GM23338 (cell line): ENCODE data around the gene FBL. TPM values are rescaled to one million over a fixed set of nuclear protein-coding genes. Genes with fewer than 3 reads are reported as not detected.

Source experiments
- ATAC-seq: fragments of 200-7000 bp; cut with Tn5 transposase; 3 replicates; pipeline ENCODE4 v1.9.1; 2020
- DNase-seq: peaks from one replicate; pipeline ENCODE4 v3.0.0-alpha.2; 2015; ENCODE audit warnings: low spot score
- H2AFZ ChIP-seq: fragments of 200-600 bp; sonication (generic); 2 replicates; pipeline ENCODE4 v1.8.0; 2016; ENCODE audit warnings: antibody characterized with exemption, mild to moderate bottlenecking, moderate library complexity
- H3F3A ChIP-seq: fragments of 200-600 bp; sonication (generic); replicated peaks from 2 replicates; pipeline ENCODE4 v1.8.0; 2017; ENCODE audit warnings: antibody characterized with exemption, mixed run types, low read depth
- H3K27ac ChIP-seq: fragments of 200-600 bp; sonication (generic); 2 replicates; pipeline ENCODE4 v1.6.1; 2016; ENCODE audit warnings: low read depth
- H3K27me3 ChIP-seq: fragments of 200-600 bp; sonication (generic); 2 replicates; pipeline ENCODE4 v1.8.0; 2016; ENCODE audit warnings: mild to moderate bottlenecking, mixed run types, moderate library complexity; ENCODE audit not compliant: insufficient read depth
- H3K36me3 ChIP-seq: fragments of 200-600 bp; sonication (generic); 2 replicates; pipeline ENCODE4 v1.8.0; 2016; ENCODE audit warnings: mild to moderate bottlenecking; ENCODE audit not compliant: insufficient read depth
- H3K4me1 ChIP-seq: fragments of 200-600 bp; sonication (generic); 2 replicates; pipeline ENCODE4 v1.8.0; 2016; ENCODE audit warnings: mild to moderate bottlenecking, moderate library complexity; ENCODE audit not compliant: insufficient read depth
- H3K4me2 ChIP-seq: fragments of 200-600 bp; sonication (generic); 2 replicates; pipeline ENCODE4 v1.7.1; 2017; ENCODE audit warnings: mixed run types
- H3K4me3 ChIP-seq: fragments of 200-600 bp; sonication (generic); 2 replicates; pipeline ENCODE4 v1.6.1; 2016; ENCODE audit warnings: mixed run types
- H3K79me2 ChIP-seq: fragments of 200-600 bp; sonication (generic); replicated peaks from 2 replicates; pipeline ENCODE4 v1.8.0; 2017; ENCODE audit warnings: mild to moderate bottlenecking; ENCODE audit not compliant: insufficient read depth
- H3K9me2 ChIP-seq: fragments of 200-600 bp; sonication (generic); 2 replicates; pipeline ENCODE4 v1.8.0; 2017; ENCODE audit not compliant: insufficient read depth
- H4K20me1 ChIP-seq: fragments of 200-600 bp; sonication (generic); replicated peaks from 2 replicates; pipeline ENCODE4 v1.8.0; 2017; ENCODE audit warnings: mild to moderate bottlenecking; ENCODE audit not compliant: insufficient read depth
- H3K27ac Mint-ChIP-seq: 2 replicates; pipeline ENCODE4 v1.8.0; 2020; ENCODE audit warnings: inconsistent platforms, mild to moderate bottlenecking, moderate library complexity, mixed read lengths
- H3K27me3 Mint-ChIP-seq: 3 replicates; pipeline ENCODE4 v1.8.0; 2022; ENCODE audit warnings: low read depth, mild to moderate bottlenecking, moderate library complexity, mixed read lengths, inconsistent platforms; ENCODE audit not compliant: insufficient read depth, poor library complexity
- H3K36me3 Mint-ChIP-seq: 3 replicates; pipeline ENCODE4 v1.8.0; 2021; ENCODE audit warnings: low read depth, mild to moderate bottlenecking, inconsistent platforms, moderate library complexity, mixed read lengths
- H3K4me1 Mint-ChIP-seq: 3 replicates; pipeline ENCODE4 v1.8.0; 2020; ENCODE audit warnings: mild to moderate bottlenecking, inconsistent platforms, mixed read lengths
- H3K4me3 Mint-ChIP-seq: 3 replicates; pipeline ENCODE4 v1.8.0; 2021; ENCODE audit warnings: moderate library complexity, mild to moderate bottlenecking, inconsistent platforms, mixed read lengths
- H3K9me3 Mint-ChIP-seq: 3 replicates; pipeline ENCODE4 v1.8.0; 2020; ENCODE audit warnings: moderate library complexity, mild to moderate bottlenecking, inconsistent platforms, mixed read lengths
- CREB1 ChIP-seq: fragments of 250-450 bp; sonication (Bioruptor Pico); IDR thresholded peaks from 2 replicates; pipeline ENCODE4 v1.5.0; 2020; ENCODE audit warnings: low read depth, mild to moderate bottlenecking, moderate library complexity
- CTCF ChIP-seq, 2 experiments: fragments of 200-600 bp in 1 of 2; sonication (generic) in 1 of 2; conservative IDR thresholded peaks; 2 replicates each; pipeline versions ENCODE4 v1.5.1 to v1.6.1; 2016 to 2017; ENCODE audit warnings: antibody characterized with exemption in 2 of 2, low read depth in 2 of 2, mild to moderate bottlenecking in 2 of 2, moderate library complexity in 1 of 2
- ETS1 ChIP-seq: IDR thresholded peaks from 2 replicates; pipeline ENCODE4 v1.6.1; 2016; ENCODE audit warnings: antibody characterized with exemption
- EZH2 ChIP-seq: fragments of 200-600 bp; sonication (generic); IDR thresholded peaks from one replicate; pipeline ENCODE4 v1.8.0; 2017; ENCODE audit warnings: antibody characterized with exemption, mild to moderate bottlenecking, low read depth; ENCODE audit not compliant: unreplicated experiment
- EZH2phosphoT487 ChIP-seq: fragments of 200-600 bp; sonication (generic); IDR thresholded peaks from one replicate; pipeline ENCODE4 v1.8.1; 2018; ENCODE audit warnings: antibody characterized with exemption; ENCODE audit not compliant: unreplicated experiment
- JUNB ChIP-seq: IDR thresholded peaks from one replicate; pipeline ENCODE4 v1.6.1; 2016; ENCODE audit warnings: antibody characterized with exemption; ENCODE audit not compliant: unreplicated experiment
- NANOG ChIP-seq: IDR thresholded peaks from 2 replicates; pipeline ENCODE4 v1.6.1; 2016; ENCODE audit warnings: antibody characterized with exemption, borderline replicate concordance
- POLR2AphosphoS5 ChIP-seq: IDR thresholded peaks from 2 replicates; pipeline ENCODE4 v1.6.1; 2016; ENCODE audit warnings: antibody characterized with exemption, low read depth
- REST ChIP-seq: IDR thresholded peaks from one replicate; pipeline ENCODE4 v1.6.1; 2018; ENCODE audit warnings: antibody characterized with exemption; ENCODE audit not compliant: unreplicated experiment
- STAT1 ChIP-seq: IDR thresholded peaks from one replicate; pipeline ENCODE4 v1.6.1; 2016; ENCODE audit warnings: antibody characterized with exemption; ENCODE audit not compliant: unreplicated experiment
- ZNF114 ChIP-seq: fragments of 250-450 bp; sonication (Bioruptor Pico); IDR thresholded peaks from 2 replicates; pipeline ENCODE4 v1.5.0; 2020; ENCODE audit warnings: mild to moderate bottlenecking, moderate library complexity
- ZNF331 ChIP-seq: fragments of 250-450 bp; sonication (Bioruptor Pico); IDR thresholded peaks from 2 replicates; pipeline ENCODE4 v1.5.0; 2020; ENCODE audit warnings: low read depth, mild to moderate bottlenecking, moderate library complexity
- ZNF462 ChIP-seq: fragments of 250-450 bp; sonication (Bioruptor Pico); IDR thresholded peaks from 2 replicates; pipeline ENCODE4 v1.5.0; 2020; ENCODE audit warnings: mild to moderate bottlenecking, moderate library complexity
- polyA plus RNA-seq: library from polyadenylated mRNA; unstranded; fragments of >200 nt; fragmentation: Nextera tagmentation; extraction: Ambion mirVana; gene quantifications from 2 replicates; pipeline ENCODE4 v1.2.1, GENCODE V29; 2016
- total RNA-seq: library from RNA; depleted of rRNA; stranded (reverse); fragments of >200 nt; shearing (Covaris generic); gene quantifications from 2 replicates; pipeline ENCODE4 v1.2.3, GENCODE V29; 2014

FBL gene
- total and polyA plus RNA-seq, 2 experiments from 2014 or later = 403 to 553 TPM

- TF ChIP-seq POLR2AphosphoS5 (no peak), STAT1 (no peak), JUNB (no peak), ETS1 (no peak), REST (no peak), NANOG (no peak), CTCF (conservative IDR thresholded peaks at IDR 0.05; ENCODE audit: low read depth in 2 of 2) (no peak), EZH2phosphoT487 (no peak), ZNF331 (CRISPR knock-in tag) (no peak), EZH2 (no peak), ZNF462 (CRISPR knock-in tag) (no peak), ZNF114 (no peak), CREB1 (CRISPR knock-in tag) (no peak)
- Histone ChIP-seq H2AFZ (no peak overlapping the region), H3K36me3 (no peaks in the 10 kb centered on the region; the same call in 1 of the 2 replicates), H3K79me2 (peaks cover 6% of the 10 kb centered on the region), H3K4me3 (no peak overlapping the region), H3F3A (no peaks in the 10 kb centered on the region), H3K4me1 (peaks cover 8% of the 10 kb centered on the region), H3K9me2 (no peaks in the 10 kb centered on the region), H3K27ac (no peak overlapping the region), H3K27me3 (no peaks in the 10 kb centered on the region), H3K4me2 (no peak overlapping the region), H4K20me1 (0 out of 2 replicates have a peak, but pooled peaks cover 3% of the 10 kb centered on the region)
- H3K9me3 Mint-ChIP-seq = no peaks in the 10 kb centered on the region
- H3K4me1 Mint-ChIP-seq = peaks cover 15% of the 10 kb centered on the region
- peaks cover 13% of the 10 kb centered on the region for H3K27me3 Mint-ChIP-seq
- ATAC-seq (no peak), DNase-seq (no peak)
- no peak overlapping the region for H3K4me3 Mint-ChIP-seq
- H3K27ac Mint-ChIP-seq = no peak overlapping the region
- H3K36me3 Mint-ChIP-seq = peaks cover 38% of the 10 kb centered on the region
Observed at GRCh38 chr19:39828654-39829032, 17.5 kb downstream of the FBL start.
